ENCODE measurements around the gene NOL7. TPM values are rescaled to one million over a fixed set of nuclear protein-coding genes. Genes with fewer than 3 reads are reported as not detected.

Gene NOL7
- total RNA-seq, 1 donor from 2014 or later, result 48.7 TPM

- H3K4me1 Mint-ChIP-seq (ENCODE audit: unreplicated experiment), result no peaks in the 10 kb centered on the region
- H3K27me3 Mint-ChIP-seq (ENCODE audit: unreplicated experiment), result no peaks in the 10 kb centered on the region
- no peak for DNase-seq (ENCODE audit: extremely low spot score, unreplicated experiment)
- H3K27ac Mint-ChIP-seq (ENCODE audit: unreplicated experiment), result no peak overlapping the region
- TF ChIP-seq, protein P1, sequence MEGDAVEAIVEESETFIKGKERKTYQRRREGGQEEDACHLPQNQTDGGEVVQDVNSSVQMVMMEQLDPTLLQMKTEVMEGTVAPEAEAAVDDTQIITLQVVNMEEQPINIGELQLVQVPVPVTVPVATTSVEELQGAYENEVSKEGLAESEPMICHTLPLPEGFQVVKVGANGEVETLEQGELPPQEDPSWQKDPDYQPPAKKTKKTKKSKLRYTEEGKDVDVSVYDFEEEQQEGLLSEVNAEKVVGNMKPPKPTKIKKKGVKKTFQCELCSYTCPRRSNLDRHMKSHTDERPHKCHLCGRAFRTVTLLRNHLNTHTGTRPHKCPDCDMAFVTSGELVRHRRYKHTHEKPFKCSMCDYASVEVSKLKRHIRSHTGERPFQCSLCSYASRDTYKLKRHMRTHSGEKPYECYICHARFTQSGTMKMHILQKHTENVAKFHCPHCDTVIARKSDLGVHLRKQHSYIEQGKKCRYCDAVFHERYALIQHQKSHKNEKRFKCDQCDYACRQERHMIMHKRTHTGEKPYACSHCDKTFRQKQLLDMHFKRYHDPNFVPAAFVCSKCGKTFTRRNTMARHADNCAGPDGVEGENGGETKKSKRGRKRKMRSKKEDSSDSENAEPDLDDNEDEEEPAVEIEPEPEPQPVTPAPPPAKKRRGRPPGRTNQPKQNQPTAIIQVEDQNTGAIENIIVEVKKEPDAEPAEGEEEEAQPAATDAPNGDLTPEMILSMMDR (IDR thresholded peaks at IDR 0.05), result no peak
- H3K4me3 Mint-ChIP-seq (ENCODE audit: unreplicated experiment), result no peak overlapping the region
- H3K9me3 Mint-ChIP-seq (ENCODE audit: unreplicated experiment), result no peaks in the 10 kb centered on the region
- peaks cover 32% of the 10 kb centered on the region for H3K36me3 Mint-ChIP-seq (ENCODE audit: unreplicated experiment)
Measured at GRCh38 chr6:13597073-13597472, 18.1 kb upstream of the NOL7 start.

DNA sequence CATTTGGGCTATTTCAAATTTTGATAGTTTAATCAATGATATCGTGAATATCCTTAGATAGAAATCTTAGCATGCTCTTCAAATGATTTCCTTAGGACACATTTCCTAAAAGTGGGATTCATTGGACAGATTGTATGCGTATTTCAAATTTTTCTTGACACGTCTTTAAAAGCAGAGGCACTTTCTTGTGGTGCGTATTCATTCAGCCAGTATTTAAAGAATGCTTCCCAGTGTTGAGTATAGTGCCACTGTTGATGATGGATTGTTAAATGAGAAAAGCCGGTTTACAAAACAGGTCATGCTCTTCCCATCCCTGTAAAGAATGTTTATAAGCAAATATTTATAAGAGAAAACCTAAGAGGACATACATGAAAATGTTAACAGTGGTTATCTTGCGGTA lies 15.1 kb upstream of the NOL7 start:
- no peaks in the 10 kb centered on the region for H3K27me3 Mint-ChIP-seq (ENCODE audit: unreplicated experiment)
- no peak overlapping the region for H3K4me3 Mint-ChIP-seq (ENCODE audit: unreplicated experiment)
- H3K4me1 Mint-ChIP-seq (ENCODE audit: unreplicated experiment), result no peaks in the 10 kb centered on the region
- TF ChIP-seq, protein P1 (IDR thresholded peaks at IDR 0.05), result no peak
- peaks cover 47% of the 10 kb centered on the region for H3K36me3 Mint-ChIP-seq (ENCODE audit: unreplicated experiment)
- no peak for DNase-seq (ENCODE audit: extremely low spot score, unreplicated experiment)
- no peak overlapping the region for H3K27ac Mint-ChIP-seq (ENCODE audit: unreplicated experiment)
- no peaks in the 10 kb centered on the region for H3K9me3 Mint-ChIP-seq (ENCODE audit: unreplicated experiment)

- Mint-ChIP-seq H3K36me3 (ENCODE audit: unreplicated experiment) (peaks cover 47% of the 10 kb centered on the region), H3K27me3 (ENCODE audit: unreplicated experiment) (no peaks in the 10 kb centered on the region), H3K9me3 (ENCODE audit: unreplicated experiment) (no peaks in the 10 kb centered on the region), H3K4me1 (ENCODE audit: unreplicated experiment) (no peaks in the 10 kb centered on the region), H3K27ac (ENCODE audit: unreplicated experiment) (no peak overlapping the region), H3K4me3 (ENCODE audit: unreplicated experiment) (no peak overlapping the region)
- TF ChIP-seq, protein P1 (IDR thresholded peaks at IDR 0.05), result no peak
- no peak for DNase-seq (ENCODE audit: extremely low spot score, unreplicated experiment)
Measured at GRCh38 chr6:13604135-13604534, 11.0 kb upstream of the NOL7 start.

- Mint-ChIP-seq H3K27ac (ENCODE audit: unreplicated experiment) (no peak overlapping the region), H3K4me1 (ENCODE audit: unreplicated experiment) (no peaks in the 10 kb centered on the region), H3K27me3 (ENCODE audit: unreplicated experiment) (no peaks in the 10 kb centered on the region), H3K4me3 (ENCODE audit: unreplicated experiment) (no peak overlapping the region), H3K9me3 (ENCODE audit: unreplicated experiment) (no peaks in the 10 kb centered on the region), H3K36me3 (ENCODE audit: unreplicated experiment) (peaks cover 41% of the 10 kb centered on the region)
- TF ChIP-seq, protein P1 (IDR thresholded peaks at IDR 0.05), result no peak
- DNase-seq (ENCODE audit: extremely low spot score, unreplicated experiment), result no peak
Measured at GRCh38 chr6:13604546-13605416, 10.4 kb upstream of the NOL7 start.

DNA sequence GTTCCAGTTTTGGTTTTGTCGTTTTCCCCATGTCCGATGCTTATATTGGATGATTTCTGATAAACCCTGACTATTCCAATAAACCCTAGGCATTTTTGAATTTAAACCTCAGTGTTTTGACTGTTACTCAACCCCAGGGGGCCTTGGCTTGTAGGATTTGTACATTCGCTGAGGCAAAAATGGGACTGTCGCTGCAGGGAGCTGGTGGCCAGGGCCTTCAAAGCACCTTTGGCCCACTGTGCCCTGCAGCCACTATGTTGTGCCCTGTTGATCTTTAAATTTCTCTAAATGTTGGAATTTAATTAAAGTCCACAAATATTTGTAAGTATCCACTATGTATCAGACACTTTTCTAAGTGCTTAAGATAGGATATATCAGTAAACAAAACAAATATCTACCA lies 9.5 kb upstream of the NOL7 start:
- DNase-seq (ENCODE audit: extremely low spot score, unreplicated experiment), result no peak
- no peak overlapping the region for H3K4me3 Mint-ChIP-seq (ENCODE audit: unreplicated experiment)
- H3K27ac Mint-ChIP-seq (ENCODE audit: unreplicated experiment), result no peak overlapping the region
- H3K36me3 Mint-ChIP-seq (ENCODE audit: unreplicated experiment), result peaks cover 39% of the 10 kb centered on the region
- TF ChIP-seq, protein P1 (IDR thresholded peaks at IDR 0.05), result no peak
- no peaks in the 10 kb centered on the region for H3K4me1 Mint-ChIP-seq (ENCODE audit: unreplicated experiment)
- no peaks in the 10 kb centered on the region for H3K27me3 Mint-ChIP-seq (ENCODE audit: unreplicated experiment)
- no peaks in the 10 kb centered on the region for H3K9me3 Mint-ChIP-seq (ENCODE audit: unreplicated experiment)
